WTC11 (cell line): Measurements from ENCODE around the gene NAB2. TPM values are rescaled to one million over a fixed set of nuclear protein-coding genes. Genes with fewer than 3 reads are reported as not detected.
"Not testable (repeated sequence)": the region's sequence is repeated elsewhere in the genome, so short reads cannot be mapped to it uniquely, and the experiment has no call there.

ENCODE experiments used
- ATAC-seq: fragments of 200-7000 bp; cut with Tn5 transposase; 2 replicates; pipeline ENCODE4 v1.10.0; 2021; ENCODE audit warnings: mild to moderate bottlenecking, moderate library complexity
- CTCF ChIA-PET: fragments of 300-600 bp; sonication (Branson Sonifier 250); formaldehyde crosslinking; loops from one replicate; lab custom pipeline; 2021; ENCODE audit warnings: antibody characterized with exemption; lab: Charles Lee
- POLR2A ChIA-PET: fragments of 350-600 bp; sonication (Branson Sonifier 250); formaldehyde crosslinking; loops from one replicate; lab custom pipeline; 2021; ENCODE audit warnings: antibody characterized with exemption; lab: Charles Lee
- DNase-seq: peaks from one replicate; pipeline ENCODE4 v3.0.0; 2021; ENCODE audit warnings: low spot score
- H3K27ac Mint-ChIP-seq: 2 replicates; pipeline ENCODE4 v1.8.0; 2021; ENCODE audit warnings: mixed read lengths
- H3K27me3 Mint-ChIP-seq: 2 replicates; pipeline ENCODE4 v1.8.0; 2021; ENCODE audit warnings: low read depth, mild to moderate bottlenecking, moderate library complexity, mixed read lengths
- H3K36me3 Mint-ChIP-seq: 2 replicates; pipeline ENCODE4 v1.8.0; 2021; ENCODE audit warnings: mixed read lengths
- H3K4me1 Mint-ChIP-seq: 2 replicates; pipeline ENCODE4 v1.8.0; 2022; ENCODE audit warnings: mixed read lengths
- H3K4me3 Mint-ChIP-seq: 2 replicates; pipeline ENCODE4 v1.8.0; 2021; ENCODE audit warnings: mild to moderate bottlenecking, moderate library complexity, mixed read lengths
- H3K9me3 Mint-ChIP-seq: 2 replicates; pipeline ENCODE4 v1.8.0; 2021; ENCODE audit warnings: mixed read lengths
- AFF4 ChIP-seq: sonication (generic); formaldehyde crosslinking; IDR thresholded peaks from 2 replicates; pipeline ENCODE4 v1.8.1; 2023; ENCODE audit warnings: mild to moderate bottlenecking, missing genetic modification reagents, borderline replicate concordance
- ATF2 ChIP-seq: sonication (generic); formaldehyde crosslinking; IDR thresholded peaks from 2 replicates; pipeline ENCODE4 v1.8.1; 2022; ENCODE audit warnings: low read depth, missing genetic modification reagents, borderline replicate concordance
- CREM ChIP-seq: sonication (generic); formaldehyde crosslinking; IDR thresholded peaks from 2 replicates; pipeline ENCODE4 v1.8.1; 2022; ENCODE audit warnings: mild to moderate bottlenecking, missing genetic modification reagents, moderate library complexity
- CTCF ChIP-seq: fragments of 200-600 bp; IDR thresholded peaks from 2 replicates; pipeline ENCODE4 v1.8.0; 2022; ENCODE audit warnings: antibody characterized with exemption
- HMGA2 ChIP-seq: fragments of 250-450 bp; sonication (Bioruptor Pico); IDR thresholded peaks from 2 replicates; pipeline ENCODE4 v1.4.0; 2021; ENCODE audit warnings: mild to moderate bottlenecking, moderate library complexity
- JUN ChIP-seq: sonication (generic); formaldehyde crosslinking; IDR thresholded peaks from 2 replicates; pipeline ENCODE4 v1.8.0; 2023; ENCODE audit warnings: mild to moderate bottlenecking, missing genetic modification reagents
- MAX ChIP-seq: sonication (generic); formaldehyde crosslinking; IDR thresholded peaks from 2 replicates; pipeline ENCODE4 v1.8.0; 2022; ENCODE audit warnings: mild to moderate bottlenecking, missing genetic modification reagents
- NFE2L1 ChIP-seq: sonication (generic); formaldehyde crosslinking; IDR thresholded peaks from 2 replicates; pipeline ENCODE4 v1.8.1; 2023; ENCODE audit warnings: missing genetic modification reagents
- NFYB ChIP-seq: sonication (generic); formaldehyde crosslinking; conservative IDR thresholded peaks from 2 replicates; pipeline ENCODE4 v1.8.0; 2022; ENCODE audit warnings: low read depth, missing genetic modification reagents
- SMAD4 ChIP-seq: sonication (generic); formaldehyde crosslinking; IDR thresholded peaks from 2 replicates; pipeline ENCODE4 v1.8.0; 2022; ENCODE audit warnings: mild to moderate bottlenecking, missing genetic modification reagents
- SP1 ChIP-seq: sonication (generic); formaldehyde crosslinking; conservative IDR thresholded peaks from 2 replicates; pipeline ENCODE4 v1.8.1; 2022; ENCODE audit warnings: missing genetic modification reagents
- TEAD1 ChIP-seq: sonication (generic); formaldehyde crosslinking; IDR thresholded peaks from 2 replicates; pipeline ENCODE4 v1.8.0; 2022; ENCODE audit warnings: mild to moderate bottlenecking, missing genetic modification reagents
- USF2 ChIP-seq: sonication (generic); formaldehyde crosslinking; IDR thresholded peaks from 2 replicates; pipeline ENCODE4 v1.8.1; 2023; ENCODE audit warnings: mild to moderate bottlenecking, missing genetic modification reagents, moderate library complexity
- ZMAT4 ChIP-seq: fragments of 250-450 bp; sonication (Bioruptor Pico); IDR thresholded peaks from 2 replicates; pipeline ENCODE4 v1.9.0; 2021; ENCODE audit warnings: mild to moderate bottlenecking
- ZNF396 ChIP-seq: fragments of 250-450 bp; sonication (Bioruptor Pico); IDR thresholded peaks from 2 replicates; pipeline ENCODE4 v1.8.0; 2021; ENCODE audit warnings: mild to moderate bottlenecking, moderate library complexity, borderline replicate concordance
- ZNF532 ChIP-seq: fragments of 250-450 bp; sonication (Bioruptor Pico); IDR thresholded peaks from 2 replicates; pipeline ENCODE4 v1.9.0; 2021; ENCODE audit warnings: mild to moderate bottlenecking, borderline replicate concordance
- ZNF671 ChIP-seq: fragments of 250-450 bp; sonication (Bioruptor Pico); IDR thresholded peaks from 2 replicates; pipeline ENCODE4 v1.8.0; 2021; ENCODE audit warnings: mild to moderate bottlenecking
- total RNA-seq: library from RNA; stranded (reverse); gene quantifications from 3 replicates; pipeline ENCODE4 v1.2.3, GENCODE V29; 2021

Gene NAB2
- total RNA-seq, 1 experiment from 2014 or later = 20.5 TPM

GRCh38 chr12:57120718-57121117, 31.8 kb downstream of the NAB2 start:
- ChIA-PET CTCF (interaction anchor here (1.4 to 5.8 kb wide), 4 partner anchors 10 to 55 kb away, joined by 3 to 76 read pairs (median 4); partner anchors contain the start of gene STAT6), POLR2A (interaction anchor here (1.1 kb wide), 1 partner anchor 432 kb away, joined by 4 read pairs; no protein-coding TSS in a partner anchor)
- H3K4me1 Mint-ChIP-seq, ATAC-seq, H3K4me3 Mint-ChIP-seq, DNase-seq, H3K27ac Mint-ChIP-seq, H3K36me3 Mint-ChIP-seq, H3K27me3 Mint-ChIP-seq: not testable (repeated sequence)
- peaks cover 22% of the 10 kb centered on the region for H3K9me3 Mint-ChIP-seq

- Mint-ChIP-seq H3K4me1 (peaks cover 15% of the 10 kb centered on the region), H3K9me3 (peaks cover 22% of the 10 kb centered on the region), H3K27me3 (peaks cover 6% of the 10 kb centered on the region), H3K36me3 (peaks cover 2% of the 10 kb centered on the region; the same call in 1 of the 2 replicates), H3K4me3 (no peak overlapping the region), H3K27ac (no peak overlapping the region)
- ATAC-seq (no peak), DNase-seq (no peak)
- ChIA-PET POLR2A (interaction anchor here (0.6 kb wide), 1 partner anchor 13 kb away, joined by 3 read pairs; no protein-coding TSS in a partner anchor), CTCF (interaction anchor here (0.8 to 5.8 kb wide), 34 partner anchors 8 to 262 kb away, joined by 3 to 76 read pairs (median 5); partner anchors contain the start of genes STAT6 and ZBTB39)
- TF ChIP-seq ATF2 = no peak
- TF ChIP-seq CREM (CRISPR knock-in tag) = no peak
- no peak for TF ChIP-seq NFYB (CRISPR knock-in tag)
- no peak for TF ChIP-seq HMGA2 (CRISPR knock-in tag)
- no peak for TF ChIP-seq JUN (CRISPR knock-in tag)
- no peak for TF ChIP-seq MAX
- TF ChIP-seq AFF4 (CRISPR knock-in tag) = no peak
- no peak for TF ChIP-seq ZNF532 (CRISPR knock-in tag)
- no peak for TF ChIP-seq ZMAT4 (CRISPR knock-in tag)
- TF ChIP-seq ZNF671 = no peak
- TF ChIP-seq NFE2L1 (CRISPR knock-in tag) = no peak
- no peak for TF ChIP-seq USF2 (CRISPR knock-in tag)
- no peak for TF ChIP-seq TEAD1 (CRISPR knock-in tag)
- no peak for TF ChIP-seq CTCF
- TF ChIP-seq SMAD4 (CRISPR knock-in tag) = no peak
- TF ChIP-seq ZNF396 (CRISPR knock-in tag) = no peak
- no peak for TF ChIP-seq SP1 (CRISPR knock-in tag)
Observed at GRCh38 chr12:57123813-57124212, 34.9 kb downstream of the NAB2 start.
